Natural killer cell (primary cell): ENCODE measurements around the gene FARP2. TPM values are rescaled to one million over a fixed set of nuclear protein-coding genes. Genes with fewer than 3 reads are reported as not detected.

Source experiments
- ATAC-seq, 3 donors: fragments of 150-1000 bp in 2 of 3; fragments of 200-7000 bp in 1 of 3; cut with Tn5 transposase; 1 replicate in 1 of 3; 2 replicates in 2 of 3; pipeline ENCODE4 v1.10.0; 2021; ENCODE audit warnings: mild to moderate bottlenecking in 2 of 3, moderate library complexity in 2 of 3
- DNase-seq, 2 donors: peaks; one replicate each; pipeline versions ENCODE4 v3.0.0 to v3.0.0-alpha.2; 2013 to 2021; ENCODE audit warnings: mixed read lengths in 1 of 2
- H3K27ac ChIP-seq: one replicate; pipeline ENCODE4 v1.5.1; 2013; ENCODE audit warnings: mild to moderate bottlenecking, low read length
- H3K27me3 ChIP-seq: one replicate; pipeline ENCODE4 v1.6.1; 2013; ENCODE audit warnings: low read length; ENCODE audit not compliant: control insufficient read depth, insufficient read depth
- H3K36me3 ChIP-seq: one replicate; pipeline ENCODE4 v1.6.1; 2013; ENCODE audit warnings: low read length; ENCODE audit not compliant: control insufficient read depth, insufficient read depth
- H3K4me1 ChIP-seq: one replicate; pipeline ENCODE4 v1.6.1; 2013; ENCODE audit warnings: low read length; ENCODE audit not compliant: control insufficient read depth, insufficient read depth
- H3K4me3 ChIP-seq: one replicate; pipeline ENCODE4 v1.5.1; 2013; ENCODE audit warnings: low read length
- H3K9me3 ChIP-seq: one replicate; pipeline ENCODE4 v1.6.1; 2013; ENCODE audit warnings: low read length; ENCODE audit not compliant: control insufficient read depth, insufficient read depth
- H3K27ac Mint-ChIP-seq, 2 donors: one replicate each; pipeline ENCODE4 v1.8.0; 2022; ENCODE audit warnings: mild to moderate bottlenecking in 2 of 2, mixed read lengths in 2 of 2, moderate library complexity in 1 of 2
- H3K27me3 Mint-ChIP-seq, 2 donors: one replicate each; pipeline ENCODE4 v1.8.0; 2022; ENCODE audit warnings: low read depth in 2 of 2, mixed read lengths in 2 of 2
- H3K36me3 Mint-ChIP-seq: one replicate; pipeline ENCODE4 v1.8.0; 2022; ENCODE audit warnings: mixed read lengths
- H3K4me1 Mint-ChIP-seq, 2 donors: one replicate each; pipeline ENCODE4 v1.8.0; 2022; ENCODE audit warnings: mixed read lengths in 2 of 2
- H3K4me3 Mint-ChIP-seq: one replicate; pipeline ENCODE4 v1.8.0; 2022; ENCODE audit warnings: mild to moderate bottlenecking, moderate library complexity, mixed read lengths
- H3K9me3 Mint-ChIP-seq, 2 donors: one replicate each; pipeline ENCODE4 v1.8.0; 2022; ENCODE audit warnings: mixed read lengths in 2 of 2
- WGBS: methylation state at CpG from one replicate; pipeline ENCODE4 v1.1.7; 2013; ENCODE audit warnings: missing lambda C conversion rate; ENCODE audit not compliant: insufficient coverage; 5-methylcytosine and 5-hydroxymethylcytosine counted together
- intact Hi-C: fragments of 100-400 bp; cut with micrococcal nuclease; formaldehyde crosslinking; loops from one replicate; pipeline ENCODE4 v1.14.2; 2022
- total RNA-seq, 4 donors: library from RNA; stranded (reverse); fragments of 120-200 nt in 1 of 4; gene quantifications; one replicate each; pipeline versions ENCODE4 v1.2.3 to v1.2.4, GENCODE V29; 2013 to 2022
- TF ChIP-seq, protein P1 (sequence below): fragments of 200-600 bp; IDR thresholded peaks from one replicate; pipeline ENCODE4 v1.8.0; 2022; ENCODE audit warnings: antibody characterized with exemption

The FARP2 gene
- total RNA-seq, 3 donors from 2014 or later (not counting 1 experiment from before 2014, with no cell fraction given): 26.8 to 40.6 (median 31.6) TPM

DNA sequence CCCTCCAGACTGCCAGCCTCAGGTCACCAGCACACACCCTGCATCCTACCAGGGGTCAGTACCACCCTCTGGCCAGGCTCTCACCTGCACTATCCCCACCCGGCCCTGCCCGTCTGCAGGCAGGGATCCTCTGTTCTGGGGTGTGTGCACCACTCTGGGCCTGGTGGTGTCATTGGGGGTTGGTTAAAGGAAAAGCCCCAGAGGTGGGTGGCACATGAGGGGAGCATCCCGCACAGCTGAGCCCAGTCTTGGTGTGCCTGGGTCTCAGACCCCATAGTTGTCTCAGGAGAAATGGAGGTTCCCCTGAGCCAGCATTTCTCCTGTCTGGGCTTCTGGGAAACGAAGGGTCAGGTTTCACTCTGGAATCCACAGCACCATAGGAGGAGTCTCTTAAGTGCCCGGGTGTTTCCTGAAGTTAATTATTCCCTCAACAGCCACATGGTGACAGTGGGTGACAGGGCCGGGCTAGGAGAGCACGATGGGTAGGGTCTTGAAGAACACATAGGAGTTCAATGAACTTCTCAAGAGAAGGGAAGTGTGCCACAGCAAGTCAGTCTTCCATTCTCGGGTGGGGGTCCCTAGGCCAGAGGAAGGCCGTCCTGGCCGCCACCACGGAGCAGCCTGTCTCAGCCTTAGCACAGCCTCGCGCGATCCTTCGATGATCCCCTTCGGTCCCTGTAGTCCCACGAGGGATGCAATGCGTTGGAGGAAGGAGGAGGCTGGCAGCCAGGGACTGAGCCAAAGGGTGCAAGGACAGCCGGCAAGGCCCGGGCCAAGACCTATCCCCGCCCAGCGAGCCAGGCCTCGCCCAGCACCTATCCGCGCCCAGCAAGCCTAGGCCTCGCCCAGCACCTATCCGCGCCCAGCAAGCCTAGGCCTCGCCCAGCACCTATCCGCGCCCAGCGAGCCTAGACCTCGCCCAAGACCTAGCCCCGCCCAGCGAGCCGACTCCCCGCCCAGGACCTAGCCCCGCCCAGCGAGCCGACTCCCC, 1.1 kb upstream of the FARP2 start:
- WGBS: 83% methylated on average over 31 of the region's 40 CpGs
- peak in 1 of 3 donors; percentile 11 for ATAC-seq
- no peak overlapping the region for H3K4me3 ChIP-seq
- Mint-ChIP-seq H3K27ac (peak overlapping the region; percentile 46 to 85), H3K9me3 (no peaks in the 10 kb centered on the region), H3K4me1 (peaks cover 7 to 26% of the 10 kb centered on the region in 2 donors), H3K4me3 (no peak overlapping the region), H3K27me3 (no peaks in the 10 kb centered on the region), H3K36me3 (peaks cover 13% of the 10 kb centered on the region)
- no peaks in the 10 kb centered on the region for H3K27me3 ChIP-seq
- peak overlapping the region; percentile 66 for H3K27ac ChIP-seq
- intact Hi-C loops: loop anchor here (5.0 to 10.0 kb wide), 4 partner anchors 83 to 530 kb away; partner anchors contain the start of gene PASK
- TF ChIP-seq, protein P1, sequence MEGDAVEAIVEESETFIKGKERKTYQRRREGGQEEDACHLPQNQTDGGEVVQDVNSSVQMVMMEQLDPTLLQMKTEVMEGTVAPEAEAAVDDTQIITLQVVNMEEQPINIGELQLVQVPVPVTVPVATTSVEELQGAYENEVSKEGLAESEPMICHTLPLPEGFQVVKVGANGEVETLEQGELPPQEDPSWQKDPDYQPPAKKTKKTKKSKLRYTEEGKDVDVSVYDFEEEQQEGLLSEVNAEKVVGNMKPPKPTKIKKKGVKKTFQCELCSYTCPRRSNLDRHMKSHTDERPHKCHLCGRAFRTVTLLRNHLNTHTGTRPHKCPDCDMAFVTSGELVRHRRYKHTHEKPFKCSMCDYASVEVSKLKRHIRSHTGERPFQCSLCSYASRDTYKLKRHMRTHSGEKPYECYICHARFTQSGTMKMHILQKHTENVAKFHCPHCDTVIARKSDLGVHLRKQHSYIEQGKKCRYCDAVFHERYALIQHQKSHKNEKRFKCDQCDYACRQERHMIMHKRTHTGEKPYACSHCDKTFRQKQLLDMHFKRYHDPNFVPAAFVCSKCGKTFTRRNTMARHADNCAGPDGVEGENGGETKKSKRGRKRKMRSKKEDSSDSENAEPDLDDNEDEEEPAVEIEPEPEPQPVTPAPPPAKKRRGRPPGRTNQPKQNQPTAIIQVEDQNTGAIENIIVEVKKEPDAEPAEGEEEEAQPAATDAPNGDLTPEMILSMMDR: no peak
- H3K4me1 ChIP-seq: peaks cover 16% of the 10 kb centered on the region
- H3K36me3 ChIP-seq: peaks cover 39% of the 10 kb centered on the region
- peak; percentile 60 to 76 for DNase-seq
- no peaks in the 10 kb centered on the region for H3K9me3 ChIP-seq

DNA sequence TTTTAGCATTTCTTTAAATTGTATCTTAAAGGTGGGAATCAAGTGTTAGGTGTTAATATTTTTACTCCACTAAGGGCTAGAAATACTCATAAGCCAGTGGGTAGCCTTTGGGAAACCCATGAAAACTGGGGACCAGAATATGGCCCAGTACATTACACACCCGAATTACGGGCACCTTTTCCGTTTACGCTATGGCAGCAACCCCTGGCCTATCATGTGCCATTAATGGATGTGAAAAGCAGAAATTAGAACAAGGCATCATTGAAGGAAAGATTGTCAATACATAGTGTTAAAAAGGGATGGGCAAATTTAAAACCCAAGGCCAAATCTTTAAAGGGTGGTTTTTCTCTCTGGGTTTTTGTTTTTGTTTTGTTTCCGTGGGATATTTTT, 781 bp downstream of the FARP2 start:
- H3K36me3 Mint-ChIP-seq: no peaks in the 10 kb centered on the region
- WGBS: 50% methylated on average over 5 of the region's 5 CpGs
- intact Hi-C loops: loop anchor here (1.0 to 10.0 kb wide), 5 partner anchors 42 to 528 kb away; partner anchors contain the start of genes HDLBP, PASK and SEPTIN2
- H3K4me3 Mint-ChIP-seq: peak overlapping the region; percentile 84
- no peaks in the 10 kb centered on the region for H3K27me3 Mint-ChIP-seq
- H3K36me3 ChIP-seq: peaks cover 20% of the 10 kb centered on the region
- H3K27ac Mint-ChIP-seq: peak overlapping the region; percentile 60 to 83
- no peaks in the 10 kb centered on the region for H3K27me3 ChIP-seq
- no peaks in the 10 kb centered on the region for H3K9me3 ChIP-seq
- peaks cover 7 to 26% of the 10 kb centered on the region in 2 donors for H3K4me1 Mint-ChIP-seq
- ATAC-seq (no peak), DNase-seq (peak in 1 of 2 donors; percentile 17)
- peaks cover 16% of the 10 kb centered on the region for H3K4me1 ChIP-seq
- H3K4me3 ChIP-seq: peak overlapping the region; percentile 54
- no peaks in the 10 kb centered on the region for H3K9me3 Mint-ChIP-seq
- TF ChIP-seq, protein P1: no peak
- H3K27ac ChIP-seq: peak overlapping the region; percentile 53

DNA sequence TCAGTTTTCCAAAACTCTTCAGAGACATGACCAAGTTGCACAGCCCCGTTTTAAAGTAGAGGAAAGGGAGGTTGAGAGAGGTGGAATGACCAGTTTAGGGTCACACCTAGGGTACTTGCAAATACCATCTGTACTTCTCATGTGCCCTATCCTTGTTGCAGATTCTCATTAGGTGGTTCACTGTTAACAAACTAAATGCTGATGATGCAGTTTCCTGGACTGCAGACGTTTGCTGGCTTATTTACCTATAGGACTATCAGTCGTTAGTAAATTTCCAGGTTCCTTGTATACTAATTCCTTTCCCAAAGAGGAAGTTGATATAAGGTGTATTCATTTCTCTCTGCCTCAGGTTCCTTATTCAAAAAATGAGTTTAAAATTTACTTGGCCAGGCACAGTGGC, 1.4 kb downstream of the FARP2 start:
- Histone ChIP-seq H3K9me3 (no peaks in the 10 kb centered on the region), H3K36me3 (peaks cover 14% of the 10 kb centered on the region), H3K4me1 (peaks cover 16% of the 10 kb centered on the region), H3K27me3 (no peaks in the 10 kb centered on the region), H3K4me3 (no peak overlapping the region), H3K27ac (no peak overlapping the region)
- H3K36me3 Mint-ChIP-seq: no peaks in the 10 kb centered on the region
- H3K4me3 Mint-ChIP-seq: peak overlapping the region; percentile 84
- H3K9me3 Mint-ChIP-seq: no peaks in the 10 kb centered on the region
- DNase-seq (no peak), ATAC-seq (no peak)
- intact Hi-C loops: loop anchor here (5.0 to 10.0 kb wide), 4 partner anchors 85 to 527 kb away; partner anchors contain the start of gene PASK
- peak overlapping the region; percentile 60 to 83 for H3K27ac Mint-ChIP-seq
- no peaks in the 10 kb centered on the region for H3K27me3 Mint-ChIP-seq
- TF ChIP-seq, protein P1: no peak
- WGBS: 68% methylated on average over 2 of the region's 3 CpGs
- peaks cover 7 to 26% of the 10 kb centered on the region in 2 donors for H3K4me1 Mint-ChIP-seq
